ENCODE data around the gene SLCO3A1.
"Not testable (repeated sequence)": the region's sequence is repeated elsewhere in the genome, so short reads cannot be mapped to it uniquely, and the experiment has no call there.

Gene SLCO3A1

GRCh38 chr15:92059971-92060311 is 206.4 kb downstream of the SLCO3A1 start:
- H3K4me3 ChIP-seq (ENCODE audit: low read length): not testable (repeated sequence)
- DNase-seq (ENCODE audit: low read depth): peak; percentile 51
- TF ChIP-seq, protein P1, sequence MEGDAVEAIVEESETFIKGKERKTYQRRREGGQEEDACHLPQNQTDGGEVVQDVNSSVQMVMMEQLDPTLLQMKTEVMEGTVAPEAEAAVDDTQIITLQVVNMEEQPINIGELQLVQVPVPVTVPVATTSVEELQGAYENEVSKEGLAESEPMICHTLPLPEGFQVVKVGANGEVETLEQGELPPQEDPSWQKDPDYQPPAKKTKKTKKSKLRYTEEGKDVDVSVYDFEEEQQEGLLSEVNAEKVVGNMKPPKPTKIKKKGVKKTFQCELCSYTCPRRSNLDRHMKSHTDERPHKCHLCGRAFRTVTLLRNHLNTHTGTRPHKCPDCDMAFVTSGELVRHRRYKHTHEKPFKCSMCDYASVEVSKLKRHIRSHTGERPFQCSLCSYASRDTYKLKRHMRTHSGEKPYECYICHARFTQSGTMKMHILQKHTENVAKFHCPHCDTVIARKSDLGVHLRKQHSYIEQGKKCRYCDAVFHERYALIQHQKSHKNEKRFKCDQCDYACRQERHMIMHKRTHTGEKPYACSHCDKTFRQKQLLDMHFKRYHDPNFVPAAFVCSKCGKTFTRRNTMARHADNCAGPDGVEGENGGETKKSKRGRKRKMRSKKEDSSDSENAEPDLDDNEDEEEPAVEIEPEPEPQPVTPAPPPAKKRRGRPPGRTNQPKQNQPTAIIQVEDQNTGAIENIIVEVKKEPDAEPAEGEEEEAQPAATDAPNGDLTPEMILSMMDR (IDR thresholded peaks at IDR 0.05; ENCODE audit: insufficient read depth, low read depth, low read length, missing control alignments): peak; percentile 20

DNA sequence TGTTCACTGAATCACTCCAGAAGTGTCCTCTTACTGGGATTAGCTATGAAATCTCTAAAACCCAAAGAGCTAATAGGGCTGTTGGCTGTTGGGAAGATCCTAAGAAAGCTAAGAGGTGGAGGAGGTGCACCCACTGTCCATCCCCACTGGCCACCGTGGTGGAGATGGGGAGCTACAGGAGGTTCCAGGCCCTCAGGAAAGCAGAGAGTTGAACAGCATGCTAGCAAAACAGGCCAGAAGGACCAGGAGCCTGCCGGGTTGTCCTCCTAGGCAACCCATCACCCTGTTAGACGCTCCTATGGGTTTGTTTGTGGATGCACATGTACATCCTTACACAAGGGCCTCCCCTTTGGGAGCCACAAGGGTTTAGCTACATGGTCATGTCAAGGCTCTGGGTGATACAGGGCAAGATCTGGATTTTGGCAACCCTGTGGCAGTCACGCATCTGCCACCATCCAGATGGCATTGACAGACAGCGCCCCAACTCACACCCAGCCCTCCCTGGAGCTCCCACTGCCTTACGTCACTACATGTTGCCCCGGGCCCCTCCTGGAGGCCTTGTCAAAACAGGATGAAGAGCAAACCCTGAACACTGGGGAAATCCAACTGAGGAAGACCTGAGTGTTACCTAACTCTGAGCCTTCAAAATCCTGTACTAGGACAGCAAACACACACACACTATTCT is 208.1 kb downstream of the SLCO3A1 start:
- TF ChIP-seq, protein P1 (IDR thresholded peaks at IDR 0.05; ENCODE audit: insufficient read depth, low read depth, low read length, missing control alignments): no peak
- no peak overlapping the region for H3K4me3 ChIP-seq (ENCODE audit: low read length)
- DNase-seq (ENCODE audit: low read depth): no peak

GRCh38 chr15:92062505-92062904 is 209.0 kb downstream of the SLCO3A1 start:
- H3K4me3 ChIP-seq (ENCODE audit: low read length): no peak overlapping the region
- no peak for DNase-seq (ENCODE audit: low read depth)
- TF ChIP-seq, protein P1 (IDR thresholded peaks at IDR 0.05; ENCODE audit: insufficient read depth, low read depth, low read length, missing control alignments): no peak

DNA sequence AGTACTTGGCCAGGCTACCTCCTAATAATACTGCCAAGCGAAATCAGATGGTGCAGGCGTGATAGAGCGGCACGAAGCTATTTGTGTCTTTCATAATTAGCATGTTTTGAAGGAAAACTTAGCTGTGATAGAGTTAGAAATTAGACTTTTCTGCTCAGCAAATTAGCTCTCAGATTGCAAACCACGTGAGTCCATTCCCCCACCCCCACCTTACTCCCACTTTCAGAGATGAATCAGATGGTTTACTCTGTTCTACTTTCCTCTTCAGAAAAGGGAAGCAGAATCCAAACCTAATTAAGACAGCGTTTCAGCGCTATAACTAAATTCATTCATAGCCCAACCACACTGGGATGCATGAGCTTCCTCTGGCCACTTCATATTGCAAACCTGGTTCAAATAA is 214.6 kb downstream of the SLCO3A1 start:
- no peak for DNase-seq (ENCODE audit: low read depth)
- TF ChIP-seq, protein P1 (IDR thresholded peaks at IDR 0.05; ENCODE audit: insufficient read depth, low read depth, low read length, missing control alignments): no peak
- no peak overlapping the region for H3K4me3 ChIP-seq (ENCODE audit: low read length)

DNA sequence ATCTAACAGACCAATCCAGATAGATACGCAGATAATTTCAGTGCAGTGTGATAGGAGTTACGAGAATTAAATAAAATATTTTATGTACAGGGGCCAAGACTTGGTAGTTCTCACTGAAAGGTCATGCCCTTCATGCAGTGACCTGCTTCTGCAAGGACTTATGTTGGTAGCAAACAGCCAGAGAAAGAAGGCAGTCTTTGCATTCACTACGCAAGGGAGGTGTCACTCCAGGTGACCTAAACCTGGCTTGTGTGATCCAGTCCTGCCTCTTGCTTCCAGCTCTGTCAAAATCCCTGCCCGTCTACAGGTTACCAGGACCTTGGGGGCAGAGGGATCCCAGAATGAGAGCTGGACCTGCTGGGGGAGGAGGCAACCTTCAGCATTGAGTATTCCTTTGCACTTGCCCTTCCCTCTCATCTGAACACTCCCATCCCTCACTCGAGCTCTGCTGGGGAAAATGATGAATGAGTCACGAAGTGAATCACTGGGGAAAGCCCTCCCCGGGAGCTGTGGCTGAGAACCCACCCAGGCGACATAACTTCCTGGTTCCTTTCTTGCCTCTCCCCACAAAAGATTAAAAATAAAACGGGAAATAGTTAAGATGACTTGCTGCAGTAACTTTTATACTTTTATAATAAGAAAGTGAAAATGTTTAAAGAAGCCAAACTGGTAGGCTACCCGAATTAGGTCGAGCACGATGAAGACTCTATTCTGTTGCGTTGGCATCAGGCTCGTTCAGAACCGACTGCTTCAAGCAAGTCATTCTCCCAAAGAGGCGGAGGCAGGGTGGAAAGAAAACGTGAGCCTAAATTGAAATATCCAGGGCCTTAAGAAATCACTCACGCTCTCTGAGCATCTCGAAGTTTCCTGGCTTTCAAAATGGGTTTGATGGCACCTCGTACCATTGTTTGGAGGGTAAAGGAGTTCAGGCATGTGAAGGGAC is 216.1 kb downstream of the SLCO3A1 start:
- H3K4me3 ChIP-seq (ENCODE audit: low read length): peak overlapping the region; percentile 13
- DNase-seq (ENCODE audit: low read depth): peak; percentile 95
- TF ChIP-seq, protein P1 (IDR thresholded peaks at IDR 0.05; ENCODE audit: insufficient read depth, low read depth, low read length, missing control alignments): no peak

DNA sequence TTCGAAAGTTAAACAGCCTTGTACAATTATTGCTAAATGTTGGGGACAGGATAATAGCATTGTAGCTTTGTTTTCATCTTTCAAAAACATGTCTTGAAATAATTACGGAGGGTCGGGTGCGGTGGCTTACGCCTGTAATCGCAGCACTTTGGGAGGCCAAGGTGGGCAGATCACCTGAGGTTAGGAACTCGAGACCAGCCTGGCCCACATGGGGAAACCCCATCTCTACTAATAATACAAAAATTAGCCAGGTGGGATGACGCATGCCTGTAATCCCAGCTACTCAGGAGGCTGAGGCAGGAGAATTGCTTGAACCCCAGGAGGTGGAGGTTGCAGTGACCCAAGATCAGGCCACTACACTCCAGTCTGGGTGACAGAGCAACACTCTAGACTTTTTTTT is 216.7 kb downstream of the SLCO3A1 start:
- H3K4me3 ChIP-seq (ENCODE audit: low read length); DNase-seq (ENCODE audit: low read depth): not testable (repeated sequence)

- no peak for DNase-seq (ENCODE audit: low read depth)
- TF ChIP-seq, protein P1 (IDR thresholded peaks at IDR 0.05; ENCODE audit: insufficient read depth, low read depth, low read length, missing control alignments): no peak
- H3K4me3 ChIP-seq (ENCODE audit: low read length): no peak overlapping the region
Measured at GRCh38 chr15:92071045-92071634, 217.6 kb downstream of the SLCO3A1 start.

Measured in epithelial cell of esophagus (primary cell).